GM06990 (cell line): Measurements from ENCODE around the gene ESPNL.

Experiments used
- DNase-seq: peaks from one replicate; pipeline ENCODE4 v3.0.0-alpha.2; 2011; ENCODE audit not compliant: insufficient read length; ENCODE audit errors: extremely low read depth
- H3K27me3 ChIP-seq: replicated peaks from 2 replicates; pipeline ENCODE4 v1.6.0; 2011; ENCODE audit warnings: low read length; ENCODE audit not compliant: control insufficient read depth, insufficient read depth
- H3K36me3 ChIP-seq: 2 replicates; pipeline ENCODE4 v1.5.1; 2011; ENCODE audit warnings: low read length; ENCODE audit not compliant: control insufficient read depth, insufficient read depth
- H3K4me3 ChIP-seq: replicated peaks from 2 replicates; pipeline ENCODE4 v1.5.1; 2011; ENCODE audit warnings: low read depth, mild to moderate bottlenecking, control low read depth, low read length
- TF ChIP-seq, protein P1 (sequence below): IDR thresholded peaks from 2 replicates; pipeline ENCODE4 v1.5.1; 2011; ENCODE audit warnings: low read length, control low read depth, mild to moderate bottlenecking, inconsistent platforms; ENCODE audit not compliant: insufficient read depth, poor library complexity, severe bottlenecking

Gene ESPNL

DNA sequence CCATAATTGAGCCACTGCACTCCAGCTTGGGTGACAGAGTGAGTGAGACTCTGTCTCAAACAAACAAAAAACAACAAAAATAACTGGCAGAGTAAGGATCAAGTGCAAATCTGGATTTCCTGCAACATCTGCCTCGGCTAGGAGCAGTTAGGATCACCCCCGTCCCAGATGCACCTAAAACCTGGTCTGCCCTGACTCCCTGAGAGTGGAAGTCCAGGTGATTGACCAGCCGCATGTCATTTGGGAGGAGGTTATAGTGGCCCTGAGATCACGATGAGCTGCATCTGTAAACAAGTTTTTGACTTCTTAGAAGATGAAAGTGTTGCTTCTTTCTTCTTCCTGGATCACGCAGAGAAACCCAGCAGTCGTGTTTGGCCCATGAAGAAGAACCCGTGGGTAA is 5.0 kb upstream of the ESPNL start:
- no peaks in the 10 kb centered on the region for H3K27me3 ChIP-seq
- TF ChIP-seq, protein P1, sequence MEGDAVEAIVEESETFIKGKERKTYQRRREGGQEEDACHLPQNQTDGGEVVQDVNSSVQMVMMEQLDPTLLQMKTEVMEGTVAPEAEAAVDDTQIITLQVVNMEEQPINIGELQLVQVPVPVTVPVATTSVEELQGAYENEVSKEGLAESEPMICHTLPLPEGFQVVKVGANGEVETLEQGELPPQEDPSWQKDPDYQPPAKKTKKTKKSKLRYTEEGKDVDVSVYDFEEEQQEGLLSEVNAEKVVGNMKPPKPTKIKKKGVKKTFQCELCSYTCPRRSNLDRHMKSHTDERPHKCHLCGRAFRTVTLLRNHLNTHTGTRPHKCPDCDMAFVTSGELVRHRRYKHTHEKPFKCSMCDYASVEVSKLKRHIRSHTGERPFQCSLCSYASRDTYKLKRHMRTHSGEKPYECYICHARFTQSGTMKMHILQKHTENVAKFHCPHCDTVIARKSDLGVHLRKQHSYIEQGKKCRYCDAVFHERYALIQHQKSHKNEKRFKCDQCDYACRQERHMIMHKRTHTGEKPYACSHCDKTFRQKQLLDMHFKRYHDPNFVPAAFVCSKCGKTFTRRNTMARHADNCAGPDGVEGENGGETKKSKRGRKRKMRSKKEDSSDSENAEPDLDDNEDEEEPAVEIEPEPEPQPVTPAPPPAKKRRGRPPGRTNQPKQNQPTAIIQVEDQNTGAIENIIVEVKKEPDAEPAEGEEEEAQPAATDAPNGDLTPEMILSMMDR, result no peak

DNA sequence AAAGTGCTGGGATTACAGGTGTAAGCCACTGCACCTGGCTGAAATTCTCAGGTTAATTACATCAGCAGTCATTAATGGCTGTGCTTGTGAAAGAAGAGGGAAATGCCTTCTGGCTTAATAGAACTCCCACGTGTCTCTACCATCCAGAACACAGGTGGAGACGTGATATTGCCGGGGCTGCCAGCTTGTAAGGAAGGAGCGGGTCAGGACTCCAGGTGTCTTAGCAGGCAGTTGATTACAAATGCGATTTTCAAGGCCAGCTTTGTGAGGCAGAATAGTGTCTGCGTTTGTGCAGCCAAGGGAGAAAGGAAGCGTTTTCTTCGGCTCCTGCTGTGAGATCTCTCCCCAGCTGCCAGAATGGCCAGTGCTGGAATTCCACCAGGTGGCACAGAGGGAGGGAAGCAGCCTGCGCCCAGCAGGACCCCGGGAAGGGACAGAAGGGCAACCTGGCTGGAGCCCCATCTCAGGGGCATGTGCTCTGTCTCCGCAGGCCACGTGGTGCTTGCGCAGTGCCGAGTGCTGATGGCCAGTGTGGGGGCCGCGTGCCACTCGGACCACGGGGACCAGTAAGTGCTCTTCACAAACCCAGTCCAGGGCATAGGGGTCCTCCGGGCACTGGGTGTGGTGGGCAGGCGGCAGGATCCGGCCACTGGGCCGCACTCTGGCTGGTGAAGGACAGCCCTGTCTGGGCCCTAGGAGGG is 3.7 kb upstream of the ESPNL start:
- Histone ChIP-seq H3K27me3 (no peaks in the 10 kb centered on the region), H3K36me3 (peaks cover 4% of the 10 kb centered on the region), H3K4me3 (no peak overlapping the region)
- TF ChIP-seq, protein P1, result no peak
- no peak for DNase-seq

More for the DNA sequence above, 5.0 kb upstream of the ESPNL start:
- H3K36me3 ChIP-seq, result peaks cover 4% of the 10 kb centered on the region
- H3K4me3 ChIP-seq, result no peak overlapping the region
- DNase-seq, result no peak

DNA sequence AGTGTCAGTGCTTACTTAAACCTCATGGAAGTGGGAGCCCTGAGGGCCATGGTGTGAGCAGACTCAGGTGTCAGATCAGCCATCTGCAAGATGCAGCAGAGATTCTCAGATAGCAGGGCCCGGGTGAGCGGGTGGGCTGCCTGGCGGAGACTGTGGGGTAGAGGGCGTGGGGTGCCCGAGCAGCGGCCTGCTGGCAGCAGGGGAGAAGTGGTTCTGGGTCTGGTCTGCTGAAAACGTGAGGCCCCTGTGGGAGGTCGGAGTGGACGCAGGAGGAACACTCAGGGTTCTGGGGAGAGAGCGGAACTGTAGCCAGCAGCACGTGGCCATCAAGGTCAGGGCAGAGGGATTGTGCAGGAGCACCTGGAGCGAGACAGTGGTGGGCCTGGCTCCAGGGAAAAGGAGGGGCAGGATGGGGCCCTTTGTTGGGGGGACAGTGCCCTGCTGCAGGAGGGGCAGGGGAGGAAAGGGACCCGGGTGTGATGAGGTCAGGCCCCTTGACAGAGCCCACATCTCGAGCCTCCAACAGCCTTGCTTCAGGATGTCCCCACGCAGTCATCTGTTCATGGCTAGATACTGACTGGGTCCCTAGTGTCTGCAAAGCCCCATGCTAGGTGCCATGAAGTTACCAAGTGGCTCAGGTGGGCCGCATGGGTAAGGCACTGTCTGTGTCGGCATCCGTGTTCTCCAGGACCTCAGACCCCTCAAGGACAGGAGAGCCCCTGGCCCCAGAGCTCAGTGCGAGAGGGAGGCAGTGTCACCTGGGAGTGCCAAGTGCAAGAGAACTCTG is 2.7 kb upstream of the ESPNL start:
- TF ChIP-seq, protein P1, result no peak
- no peak for DNase-seq
- Histone ChIP-seq H3K36me3 (peaks cover 3% of the 10 kb centered on the region), H3K4me3 (no peak overlapping the region), H3K27me3 (no peaks in the 10 kb centered on the region)

DNA sequence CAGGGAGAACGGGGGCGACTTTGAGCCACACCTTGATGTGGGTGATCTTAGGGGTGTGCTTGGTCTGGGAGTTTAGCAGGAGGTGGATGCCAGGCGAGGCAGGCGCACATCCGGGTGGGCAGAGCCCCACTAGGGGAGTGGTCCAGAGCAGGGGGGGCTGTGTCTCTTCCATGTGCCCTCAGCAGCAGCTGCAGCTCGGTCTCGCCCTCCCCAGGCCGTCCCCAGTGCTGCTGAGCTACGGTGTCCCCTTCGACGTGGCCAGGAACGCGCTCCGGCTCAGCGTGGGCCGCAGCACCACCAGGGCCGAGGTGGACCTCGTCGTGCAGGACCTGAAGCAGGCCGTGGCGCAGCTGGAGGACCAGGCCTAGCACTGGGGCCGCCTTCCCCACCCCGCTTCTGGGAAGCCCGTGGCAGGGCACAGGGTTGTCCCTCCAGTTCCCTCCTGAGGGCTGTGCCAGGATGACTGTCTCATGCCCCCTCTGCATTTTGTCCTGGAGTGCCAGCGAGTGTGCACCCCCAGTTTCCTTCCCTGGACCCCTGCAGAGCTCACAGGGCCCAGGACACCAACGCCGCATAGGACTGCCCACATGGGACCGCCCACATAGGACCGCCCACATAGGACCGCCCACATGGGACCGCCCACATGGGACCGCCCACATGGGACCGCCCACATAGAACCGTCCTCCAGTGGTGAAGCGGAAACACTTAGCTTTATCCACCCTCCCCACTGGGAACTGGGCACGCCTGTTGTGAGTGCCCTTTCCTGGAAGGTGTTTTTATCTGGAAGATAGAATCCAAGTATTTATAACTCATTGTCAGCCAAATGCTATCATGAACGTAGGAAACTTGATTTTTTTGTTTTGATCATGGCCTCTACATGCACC is 1.9 kb upstream of the ESPNL start:
- no peak overlapping the region; the same call in 1 of the 2 replicates for H3K4me3 ChIP-seq
- peaks cover 2% of the 10 kb centered on the region for H3K36me3 ChIP-seq
- no peaks in the 10 kb centered on the region for H3K27me3 ChIP-seq
- TF ChIP-seq, protein P1, result no peak
- DNase-seq, result peak; percentile 82

DNA sequence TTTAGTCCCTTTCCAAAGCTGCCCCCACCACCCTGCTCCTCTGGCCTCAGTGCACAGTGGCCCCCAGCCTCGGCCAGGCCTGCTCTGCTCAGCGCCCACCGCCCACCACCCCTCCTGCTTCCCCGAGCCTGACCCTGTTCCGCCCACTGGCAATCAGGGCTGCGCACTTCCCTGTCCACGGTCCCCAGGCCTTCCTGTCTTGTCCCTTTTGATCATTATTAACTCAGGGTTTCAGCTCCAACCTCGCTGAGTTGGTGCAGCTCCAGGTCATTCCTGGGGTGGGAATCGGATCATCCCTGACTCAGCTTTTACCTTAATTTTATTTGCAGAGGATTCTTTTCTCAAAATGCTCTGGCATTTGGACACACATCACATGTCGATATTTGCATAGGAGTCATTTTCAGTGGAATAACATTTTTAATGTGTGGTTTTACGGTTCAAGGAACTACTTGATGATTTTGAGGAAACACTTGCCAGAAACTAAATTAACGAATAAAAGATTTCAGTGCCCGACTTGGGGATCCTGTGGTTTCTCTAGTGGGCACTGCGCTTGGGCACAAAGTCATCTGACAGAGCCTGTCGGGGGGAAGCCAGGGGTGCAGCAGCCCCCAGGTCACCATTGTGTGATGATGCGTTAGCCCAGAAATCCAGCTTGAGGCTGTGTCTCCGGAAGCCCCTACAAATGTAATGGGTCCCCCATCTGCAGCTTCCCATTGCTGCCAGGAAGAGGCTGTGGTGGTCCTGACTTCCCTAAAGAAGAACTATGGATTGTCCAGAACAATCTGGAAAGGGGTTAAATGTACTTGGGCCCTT is 1.0 kb upstream of the ESPNL start:
- no peak overlapping the region; the same call in 1 of the 2 replicates for H3K4me3 ChIP-seq
- TF ChIP-seq, protein P1, result no peak
- no peak for DNase-seq
- H3K36me3 ChIP-seq, result peaks cover 2% of the 10 kb centered on the region
- no peaks in the 10 kb centered on the region for H3K27me3 ChIP-seq
